Sigmoid colon (tissue), 7 donors: ENCODE data around the gene WDFY4. TPM values are rescaled to one million over a fixed set of nuclear protein-coding genes. Genes with fewer than 3 reads are reported as not detected.

ENCODE experiments used
- DNase-seq: peaks from one replicate; pipeline ENCODE4 v3.0.0-alpha.2; 2019
- H3K27ac ChIP-seq, 4 donors: fragments of 200-600 bp; sonication (generic); one replicate each; pipeline ENCODE4 v1.5.1; 2016 to 2019; ENCODE audit warnings: mild to moderate bottlenecking in 1 of 4
- H3K27me3 ChIP-seq, 3 donors: fragments of 200-600 bp; sonication (generic); one replicate each; pipeline ENCODE4 v1.5.1; 2019; ENCODE audit warnings: mild to moderate bottlenecking in 1 of 3
- H3K36me3 ChIP-seq, 4 donors: fragments of 200-600 bp; sonication (generic); one replicate each; pipeline ENCODE4 v1.5.1; 2016 to 2019
- H3K4me1 ChIP-seq, 4 donors: fragments of 200-600 bp; sonication (generic); one replicate each; pipeline ENCODE4 v1.5.1; 2017 to 2019
- H3K4me3 ChIP-seq, 4 donors: fragments of 200-600 bp; sonication (generic); one replicate each; pipeline ENCODE4 v1.5.1; 2017 to 2019; ENCODE audit warnings: mild to moderate bottlenecking in 2 of 4, moderate library complexity in 1 of 4
- H3K9me3 ChIP-seq, 4 donors: fragments of 200-600 bp in 3 of 4; sonication (generic) in 3 of 4; one replicate each; pipeline versions ENCODE4 v1.5.1 to v1.6.1; 2013 to 2019
- CTCF ChIP-seq, 4 experiments: fragments of 450-650 bp in 3 of 4; fragments of 200-600 bp in 1 of 4; IDR thresholded peaks; one replicate each; pipeline ENCODE4 v1.5.1; 2016 to 2019; ENCODE audit warnings: antibody characterized with exemption in 4 of 4, mild to moderate bottlenecking in 3 of 4, moderate library complexity in 2 of 4
- EP300 ChIP-seq, 4 donors: sonication (generic); formaldehyde crosslinking; IDR thresholded peaks; one replicate each; pipeline ENCODE4 v1.6.1; 2017; ENCODE audit warnings: antibody characterized with exemption in 4 of 4
- POLR2A ChIP-seq, 2 donors: fragments of 450-650 bp; IDR thresholded peaks; one replicate each; pipeline ENCODE4 v1.6.1; 2016; ENCODE audit warnings: antibody characterized with exemption in 2 of 2, mild to moderate bottlenecking in 2 of 2, moderate library complexity in 2 of 2
- POLR2AphosphoS5 ChIP-seq, 4 donors: sonication (generic); formaldehyde crosslinking; IDR thresholded peaks; one replicate each; pipeline ENCODE4 v1.6.1; 2017; ENCODE audit warnings: antibody characterized with exemption in 4 of 4
- WGBS, 2 donors: extraction: QIAGEN DNeasy Blood & Tissue Kit; methylation state at CpG; one replicate each; pipeline ENCODE4 v1.1.7; 2013; 5-methylcytosine and 5-hydroxymethylcytosine counted together
- intact Hi-C: fragments of 100-400 bp; cut with DNase I; formaldehyde crosslinking; loops from one replicate; pipeline ENCODE4 v1.15.1; 2023
- polyA plus RNA-seq, 3 donors: library from polyadenylated mRNA; stranded (reverse); fragments of 200-250 nt; gene quantifications; one replicate each; pipeline ENCODE4 v1.2.3, GENCODE V29; 2013
- total RNA-seq, 4 donors: library from RNA; depleted of rRNA; stranded (reverse); fragments of >200 nt; gene quantifications; one replicate each; pipeline ENCODE4 v1.1.0, GENCODE V29; 2016
- donor health status: healthy with polysubstance abuse.
- donor health status: Bipolar disorder and iron deficiency.
- donor health status: healthy.

WDFY4 gene
- total and polyA plus RNA-seq, 7 donors, result 0.60 to 18.6 (median 2.5) TPM

- no peak for DNase-seq
- H3K4me3 ChIP-seq, result no peak overlapping the region
- H3K36me3 ChIP-seq, result no peaks in the 10 kb centered on the region
- H3K27ac ChIP-seq, result no peak overlapping the region
- H3K4me1 ChIP-seq, result no peaks in the 10 kb centered on the region
- no peaks in the 10 kb centered on the region for H3K27me3 ChIP-seq
- 94 to 96% methylated on average over 10 of the region's 10 CpGs for WGBS, 2 donors
- no peaks in the 10 kb centered on the region for H3K9me3 ChIP-seq
- TF ChIP-seq POLR2AphosphoS5 (IDR thresholded peaks at IDR 0.05) (no peak), CTCF (IDR thresholded peaks at IDR 0.05) (no peak), EP300 (IDR thresholded peaks at IDR 0.05) (no peak), POLR2A (IDR thresholded peaks at IDR 0.05) (no peak)
- intact Hi-C loops, result no loop called here
Observed at GRCh38 chr10:48943096-48943495, 258.4 kb downstream of the WDFY4 start.

GRCh38 chr10:48944171-48944570, 259.5 kb downstream of the WDFY4 start:
- H3K4me3 ChIP-seq, result no peak overlapping the region
- H3K4me1 ChIP-seq, result no peaks in the 10 kb centered on the region
- DNase-seq, result no peak
- TF ChIP-seq POLR2A (IDR thresholded peaks at IDR 0.05), result no peak
- TF ChIP-seq EP300 (IDR thresholded peaks at IDR 0.05), result no peak
- TF ChIP-seq POLR2AphosphoS5 (IDR thresholded peaks at IDR 0.05), result no peak
- no peak for TF ChIP-seq CTCF (IDR thresholded peaks at IDR 0.05)
- no peaks in the 10 kb centered on the region for H3K36me3 ChIP-seq
- H3K27ac ChIP-seq, result no peak overlapping the region
- 95 to 99% methylated on average over 3 of the region's 3 CpGs for WGBS, 2 donors
- intact Hi-C loops, result no loop called here
- H3K27me3 ChIP-seq, result no peaks in the 10 kb centered on the region
- H3K9me3 ChIP-seq, result no peaks in the 10 kb centered on the region

GRCh38 chr10:48945441-48946130, 260.9 kb downstream of the WDFY4 start:
- DNase-seq, result no peak
- Histone ChIP-seq H3K27ac (no peak overlapping the region), H3K36me3 (no peaks in the 10 kb centered on the region), H3K4me3 (no peak overlapping the region), H3K27me3 (no peaks in the 10 kb centered on the region), H3K9me3 (no peaks in the 10 kb centered on the region), H3K4me1 (no peaks in the 10 kb centered on the region)
- intact Hi-C loops, result no loop called here
- WGBS, 2 donors, result 19 to 68% methylated on average over 6 of the region's 6 CpGs
- TF ChIP-seq POLR2AphosphoS5 (IDR thresholded peaks at IDR 0.05), result no peak
- no peak for TF ChIP-seq CTCF (IDR thresholded peaks at IDR 0.05)
- no peak for TF ChIP-seq EP300 (IDR thresholded peaks at IDR 0.05)
- TF ChIP-seq POLR2A (IDR thresholded peaks at IDR 0.05), result no peak

GRCh38 chr10:48946332-48946731, 261.7 kb downstream of the WDFY4 start:
- intact Hi-C loops, result no loop called here
- H3K4me1 ChIP-seq, result no peaks in the 10 kb centered on the region
- TF ChIP-seq EP300 (IDR thresholded peaks at IDR 0.05) (no peak), POLR2A (IDR thresholded peaks at IDR 0.05) (no peak), CTCF (IDR thresholded peaks at IDR 0.05) (no peak), POLR2AphosphoS5 (IDR thresholded peaks at IDR 0.05) (no peak)
- no peak for DNase-seq
- no peaks in the 10 kb centered on the region for H3K9me3 ChIP-seq
- WGBS, 2 donors, result 39 to 79% methylated on average over 5 of the region's 5 CpGs
- no peaks in the 10 kb centered on the region for H3K27me3 ChIP-seq
- no peaks in the 10 kb centered on the region for H3K36me3 ChIP-seq
- H3K27ac ChIP-seq, result no peak overlapping the region
- no peak overlapping the region for H3K4me3 ChIP-seq
